Activated CD8-positive, alpha-beta T cell treated with anti-CD3 and anti-CD28 coated beads for 36 hours (primary cell): Measurements from ENCODE around the gene HTRA1. TPM values are rescaled to one million over a fixed set of nuclear protein-coding genes. Genes with fewer than 3 reads are reported as not detected.

Experiments used
- ATAC-seq: fragments of 200-7000 bp; cut with Tn5 transposase; one replicate; pipeline ENCODE4 v1.10.0; 2021; ENCODE audit warnings: mild to moderate bottlenecking, moderate library complexity
- CTCF ChIA-PET: fragments of 350-600 bp; sonication (Branson Sonifier 250); formaldehyde crosslinking; loops from one replicate; lab custom pipeline; 2021; ENCODE audit warnings: antibody characterized with exemption; lab: Charles Lee
- POLR2A ChIA-PET: fragments of 350-600 bp; sonication (Branson Sonifier 250); formaldehyde crosslinking; loops from one replicate; lab custom pipeline; 2021; ENCODE audit warnings: antibody characterized with exemption; lab: Charles Lee
- DNase-seq: peaks from one replicate; pipeline ENCODE4 v3.0.0-alpha.2; 2020
- H3K27ac Mint-ChIP-seq: one replicate; pipeline ENCODE4 v1.8.0; 2021; ENCODE audit warnings: mild to moderate bottlenecking, mixed read lengths
- H3K27me3 Mint-ChIP-seq: one replicate; pipeline ENCODE4 v1.8.0; 2021; ENCODE audit warnings: mixed read lengths
- H3K36me3 Mint-ChIP-seq: one replicate; pipeline ENCODE4 v1.8.0; 2021; ENCODE audit warnings: low read depth, mixed read lengths
- H3K4me1 Mint-ChIP-seq: one replicate; pipeline ENCODE4 v1.8.0; 2021; ENCODE audit warnings: low read depth, mixed read lengths
- H3K4me3 Mint-ChIP-seq: one replicate; pipeline ENCODE4 v1.8.0; 2021; ENCODE audit warnings: mild to moderate bottlenecking, moderate library complexity, mixed read lengths
- H3K9me3 Mint-ChIP-seq: one replicate; pipeline ENCODE4 v1.8.0; 2021; ENCODE audit warnings: mixed read lengths
- intact Hi-C: fragments of 100-400 bp; cut with micrococcal nuclease; formaldehyde crosslinking; loops from one replicate; pipeline ENCODE4 v1.10.0; 2022
- total RNA-seq, 2 experiments: library from RNA; stranded (reverse); gene quantifications; one replicate each; pipeline ENCODE4 v1.2.3, GENCODE V29; 2021
- TF ChIP-seq, protein P1 (sequence below): fragments of 200-600 bp; IDR thresholded peaks from one replicate; pipeline ENCODE4 v1.8.0; 2022; ENCODE audit warnings: antibody characterized with exemption, mild to moderate bottlenecking

HTRA1 gene
- total RNA-seq, 2 experiments from 2014 or later, result not detected

DNA sequence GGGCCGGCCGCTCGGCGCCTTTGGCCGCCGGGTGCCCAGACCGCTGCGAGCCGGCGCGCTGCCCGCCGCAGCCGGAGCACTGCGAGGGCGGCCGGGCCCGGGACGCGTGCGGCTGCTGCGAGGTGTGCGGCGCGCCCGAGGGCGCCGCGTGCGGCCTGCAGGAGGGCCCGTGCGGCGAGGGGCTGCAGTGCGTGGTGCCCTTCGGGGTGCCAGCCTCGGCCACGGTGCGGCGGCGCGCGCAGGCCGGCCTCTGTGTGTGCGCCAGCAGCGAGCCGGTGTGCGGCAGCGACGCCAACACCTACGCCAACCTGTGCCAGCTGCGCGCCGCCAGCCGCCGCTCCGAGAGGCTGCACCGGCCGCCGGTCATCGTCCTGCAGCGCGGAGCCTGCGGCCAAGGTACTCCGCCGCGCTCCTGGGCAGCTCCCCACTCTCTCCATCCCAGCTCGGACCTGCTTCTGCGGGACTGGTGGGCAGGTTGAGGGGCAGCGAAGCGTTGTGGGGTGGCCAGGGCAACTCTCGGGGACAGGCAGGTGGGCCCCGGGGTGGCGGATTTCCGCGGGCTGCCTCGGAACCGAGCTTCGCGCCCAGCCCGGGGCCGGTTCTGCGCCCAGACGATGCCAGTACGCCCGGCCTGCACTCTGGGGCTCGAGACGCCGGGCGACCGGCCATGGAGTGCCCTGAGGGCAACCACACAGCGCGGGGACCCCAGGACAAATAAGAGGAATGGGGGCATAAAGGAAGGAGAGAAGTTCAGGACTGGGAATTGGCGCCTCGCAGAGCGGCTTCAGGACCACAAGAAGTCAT is 578 bp downstream of the HTRA1 start:
- TF ChIP-seq, protein P1, sequence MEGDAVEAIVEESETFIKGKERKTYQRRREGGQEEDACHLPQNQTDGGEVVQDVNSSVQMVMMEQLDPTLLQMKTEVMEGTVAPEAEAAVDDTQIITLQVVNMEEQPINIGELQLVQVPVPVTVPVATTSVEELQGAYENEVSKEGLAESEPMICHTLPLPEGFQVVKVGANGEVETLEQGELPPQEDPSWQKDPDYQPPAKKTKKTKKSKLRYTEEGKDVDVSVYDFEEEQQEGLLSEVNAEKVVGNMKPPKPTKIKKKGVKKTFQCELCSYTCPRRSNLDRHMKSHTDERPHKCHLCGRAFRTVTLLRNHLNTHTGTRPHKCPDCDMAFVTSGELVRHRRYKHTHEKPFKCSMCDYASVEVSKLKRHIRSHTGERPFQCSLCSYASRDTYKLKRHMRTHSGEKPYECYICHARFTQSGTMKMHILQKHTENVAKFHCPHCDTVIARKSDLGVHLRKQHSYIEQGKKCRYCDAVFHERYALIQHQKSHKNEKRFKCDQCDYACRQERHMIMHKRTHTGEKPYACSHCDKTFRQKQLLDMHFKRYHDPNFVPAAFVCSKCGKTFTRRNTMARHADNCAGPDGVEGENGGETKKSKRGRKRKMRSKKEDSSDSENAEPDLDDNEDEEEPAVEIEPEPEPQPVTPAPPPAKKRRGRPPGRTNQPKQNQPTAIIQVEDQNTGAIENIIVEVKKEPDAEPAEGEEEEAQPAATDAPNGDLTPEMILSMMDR, result no peak
- peak overlapping the region; percentile 66 for H3K4me3 Mint-ChIP-seq
- no peaks in the 10 kb centered on the region for H3K9me3 Mint-ChIP-seq
- ChIA-PET CTCF (no interaction called here), POLR2A (interaction anchor here (0.6 kb wide), 1 partner anchor 9 kb away, joined by 3 read pairs; no protein-coding TSS in a partner anchor)
- H3K27ac Mint-ChIP-seq, result no peak overlapping the region
- intact Hi-C loops, result no loop called here
- H3K27me3 Mint-ChIP-seq, result peaks cover 61% of the 10 kb centered on the region
- peak; percentile 29 for ATAC-seq
- DNase-seq, result no peak
- H3K4me1 Mint-ChIP-seq, result peaks cover 7% of the 10 kb centered on the region
- H3K36me3 Mint-ChIP-seq, result no peaks in the 10 kb centered on the region

DNA sequence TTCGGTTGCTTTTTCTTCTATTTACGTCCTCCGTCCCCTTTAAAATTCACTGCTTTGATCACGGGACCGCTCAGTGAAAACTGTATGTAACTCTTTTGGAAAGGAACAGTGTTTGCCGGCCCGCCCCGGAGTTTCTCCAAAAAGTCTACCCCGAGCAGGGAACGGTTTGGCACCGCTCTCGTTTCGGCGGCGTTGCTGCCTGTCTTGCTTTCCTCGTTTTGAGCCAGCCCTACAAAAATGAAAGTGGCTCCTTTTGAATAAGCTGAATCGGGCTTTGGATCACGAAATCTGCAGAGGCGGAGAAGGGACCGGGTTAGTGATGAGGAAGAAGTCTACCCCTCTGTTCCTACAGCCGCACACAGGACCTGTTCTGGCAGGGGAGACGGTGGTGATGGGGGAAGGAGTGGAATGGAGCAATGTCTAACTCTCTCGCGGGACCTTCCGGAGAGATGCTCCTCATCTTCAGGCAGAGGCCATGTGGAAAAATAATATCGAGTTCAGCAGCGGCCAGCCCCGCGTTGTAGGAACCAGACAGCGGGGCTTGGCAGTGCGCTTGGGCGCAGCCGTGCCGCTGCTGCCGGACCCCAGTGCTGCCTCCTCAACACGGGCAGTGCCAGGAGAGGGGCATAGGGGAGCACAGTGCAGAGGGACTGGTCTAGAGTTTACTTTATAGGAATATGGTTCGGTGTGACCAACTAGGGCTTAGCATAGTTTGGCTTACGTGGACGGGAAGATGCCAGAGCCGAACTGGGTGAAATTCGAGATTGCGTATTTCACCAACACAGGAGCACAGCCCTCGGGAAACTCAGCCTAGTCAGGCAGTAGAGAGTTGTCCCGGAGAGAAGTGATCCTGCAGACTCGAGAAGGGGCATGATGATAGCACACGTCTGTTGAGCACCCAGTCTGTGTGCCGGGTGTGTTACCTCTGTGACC is 1.4 kb downstream of the HTRA1 start:
- ChIA-PET POLR2A (no interaction called here), CTCF (no interaction called here)
- ATAC-seq (no peak), DNase-seq (no peak)
- no peaks in the 10 kb centered on the region for H3K9me3 Mint-ChIP-seq
- peaks cover 7% of the 10 kb centered on the region for H3K4me1 Mint-ChIP-seq
- H3K27ac Mint-ChIP-seq, result no peak overlapping the region
- peak overlapping the region; percentile 66 for H3K4me3 Mint-ChIP-seq
- H3K27me3 Mint-ChIP-seq, result peaks cover 59% of the 10 kb centered on the region
- intact Hi-C loops, result no loop called here
- H3K36me3 Mint-ChIP-seq, result no peaks in the 10 kb centered on the region
- TF ChIP-seq, protein P1, result no peak

DNA sequence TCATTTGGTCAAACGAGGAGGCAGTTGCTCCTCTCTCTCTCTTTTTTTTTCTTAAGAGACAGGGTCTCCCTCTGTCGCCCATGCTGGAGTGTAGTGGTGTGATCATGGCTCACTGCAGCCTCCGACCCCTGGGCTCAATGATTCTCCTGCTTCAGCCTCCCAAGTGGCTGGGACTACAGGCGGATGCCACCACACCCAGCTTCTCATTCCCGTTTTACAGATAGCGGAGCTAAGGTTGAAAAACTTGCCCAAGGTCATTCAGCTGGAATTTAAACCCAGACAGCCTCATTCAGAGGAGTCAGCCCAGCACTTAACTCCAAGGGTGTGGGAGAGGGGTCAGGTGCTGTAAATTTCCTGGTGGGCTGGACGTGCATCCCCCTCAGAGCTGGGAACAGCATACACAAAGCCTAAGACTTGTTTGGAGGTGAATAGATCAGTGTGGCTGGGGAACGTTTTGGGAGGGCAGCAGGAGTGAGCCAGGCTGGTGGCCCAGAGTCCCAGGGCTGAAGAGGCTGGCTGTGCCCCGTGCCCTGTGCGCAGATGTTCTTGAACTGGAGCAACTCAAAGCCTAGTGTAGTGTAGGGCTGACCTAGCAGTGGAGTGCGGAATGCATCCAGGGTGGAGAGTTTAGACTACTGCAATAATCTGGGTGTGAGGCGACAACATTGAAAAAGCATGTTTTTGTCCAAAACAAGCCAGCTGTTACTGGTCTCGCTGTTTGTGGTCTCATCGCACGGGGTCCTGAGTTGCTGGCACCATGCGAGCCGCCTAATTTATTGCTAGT is 2.3 kb downstream of the HTRA1 start:
- Mint-ChIP-seq H3K36me3 (no peaks in the 10 kb centered on the region), H3K4me1 (peaks cover 7% of the 10 kb centered on the region), H3K9me3 (no peaks in the 10 kb centered on the region), H3K27me3 (peaks cover 56% of the 10 kb centered on the region), H3K27ac (no peak overlapping the region), H3K4me3 (no peak overlapping the region)
- DNase-seq (no peak), ATAC-seq (no peak)
- POLR2A ChIA-PET, result no interaction called here
- intact Hi-C loops, result no loop called here
- CTCF ChIA-PET, result no interaction called here
- TF ChIP-seq, protein P1, result no peak

GRCh38 chr10:122464250-122464510 is 2.8 kb downstream of the HTRA1 start:
- POLR2A ChIA-PET, result no interaction called here
- Mint-ChIP-seq H3K36me3 (no peaks in the 10 kb centered on the region), H3K9me3 (no peaks in the 10 kb centered on the region), H3K4me1 (peaks cover 7% of the 10 kb centered on the region), H3K27ac (no peak overlapping the region), H3K4me3 (no peak overlapping the region), H3K27me3 (peaks cover 51% of the 10 kb centered on the region)
- intact Hi-C loops, result no loop called here
- CTCF ChIA-PET, result no interaction called here
- TF ChIP-seq, protein P1, result no peak
- ATAC-seq, result no peak
- no peak for DNase-seq
